Panc1 (cell line): ENCODE data around the gene SH3D19. TPM values are rescaled to one million over a fixed set of nuclear protein-coding genes. Genes with fewer than 3 reads are reported as not detected.
"Not testable (repeated sequence)": the region's sequence is repeated elsewhere in the genome, so short reads cannot be mapped to it uniquely, and the experiment has no call there.

ENCODE experiments used
- ATAC-seq: fragments of 200-7000 bp; cut with Tn5 transposase; 2 replicates; pipeline ENCODE4 v1.9.1; 2020; ENCODE audit warnings: mild to moderate bottlenecking, moderate library complexity
- BruUV-seq: library from RNA; stranded (reverse); fragments of 400-500 nt; replicated peaks from 2 replicates; lab custom pipeline; 2021; lab: Mats Ljungman, UMichigan
- CTCF ChIA-PET: fragments of 300-600 bp; sonication (Branson Sonifier 250); formaldehyde crosslinking; loops from one replicate; lab custom pipeline; 2022; ENCODE audit warnings: antibody characterized with exemption; lab: Charles Lee
- POLR2A ChIA-PET: fragments of 300-600 bp; sonication (Branson Sonifier 250); formaldehyde crosslinking; loops from one replicate; lab custom pipeline; 2022; ENCODE audit warnings: antibody characterized with exemption; lab: Charles Lee
- DNase-seq: peaks from one replicate; pipeline ENCODE4 v3.0.0-alpha.2; 2010; ENCODE audit warnings: low read depth, low spot score
- H3K27ac ChIP-seq: 2 replicates; pipeline ENCODE4 v1.5.1; 2011; ENCODE audit warnings: mild to moderate bottlenecking, low read length, inconsistent platforms
- H3K27me3 ChIP-seq: fragments of 200-500 bp; sonication (Bioruptor generic); 2 replicates; pipeline ENCODE4 v1.6.0; 2014; ENCODE audit warnings: low read length, inconsistent platforms; ENCODE audit not compliant: control insufficient read depth, insufficient read depth
- H3K36me3 ChIP-seq: fragments of 200-500 bp; sonication (Bioruptor generic); 2 replicates; pipeline ENCODE4 v1.5.1; 2014; ENCODE audit warnings: inconsistent platforms, mild to moderate bottlenecking, low read length, moderate library complexity; ENCODE audit not compliant: control insufficient read depth, insufficient read depth
- H3K4me1 ChIP-seq: 2 replicates; pipeline ENCODE4 v1.5.1; 2011; ENCODE audit warnings: inconsistent platforms, mild to moderate bottlenecking, low read length, moderate library complexity; ENCODE audit not compliant: control insufficient read depth, insufficient read depth
- H3K4me3 ChIP-seq, 2 experiments: 2 replicates each; pipeline ENCODE4 v1.5.1; 2011 to 2012; ENCODE audit warnings: low read depth in 2 of 2, low read length in 2 of 2, mild to moderate bottlenecking in 2 of 2, inconsistent platforms in 1 of 2, moderate library complexity in 1 of 2
- H3K9me3 ChIP-seq: fragments of 200-500 bp; sonication (Bioruptor generic); 2 replicates; pipeline ENCODE4 v1.5.1; 2014; ENCODE audit warnings: low read depth, mild to moderate bottlenecking, inconsistent platforms, low read length, moderate library complexity; ENCODE audit not compliant: control insufficient read depth, insufficient read depth
- POLR2AphosphoS5 ChIP-seq: IDR thresholded peaks from 2 replicates; pipeline ENCODE4 v1.6.1; 2012; ENCODE audit warnings: mild to moderate bottlenecking, low read depth, low read length, moderate library complexity
- SIN3A ChIP-seq: IDR thresholded peaks from 2 replicates; pipeline ENCODE4 v1.6.1; 2012; ENCODE audit warnings: low read depth, mild to moderate bottlenecking, low read length, moderate library complexity, borderline replicate concordance; ENCODE audit not compliant: insufficient read depth
- TCF7L2 ChIP-seq: IDR thresholded peaks from 2 replicates; pipeline ENCODE4 v1.6.1; 2011; ENCODE audit warnings: mild to moderate bottlenecking, low read depth, low read length, inconsistent platforms
- in situ Hi-C: cut with HindIII; loops from 2 replicates; pipeline ENCODE4 v1.10.0; 2016; ENCODE audit warnings: low sequenced_read_pairs, low pct_unique_long_range_greater_than_20kb
- intact Hi-C: fragments of 100-400 bp; cut with micrococcal nuclease; formaldehyde crosslinking; loops from one replicate; pipeline ENCODE4 v1.10.0; 2022; ENCODE audit not compliant: unreplicated experiment
- total RNA-seq: library from RNA; stranded (reverse); gene quantifications from one replicate; pipeline ENCODE4 v1.2.1, GENCODE V29; 2021; ENCODE audit not compliant: unreplicated experiment
- TF ChIP-seq, protein P1 (sequence below), 2 experiments: IDR thresholded peaks; 2 replicates each; pipeline ENCODE4 v1.6.1; 2011 to 2012; ENCODE audit warnings: low read depth in 2 of 2, control low read depth in 1 of 2, low read length in 1 of 2, mild to moderate bottlenecking in 1 of 2, moderate library complexity in 1 of 2; ENCODE audit not compliant: insufficient read depth in 1 of 2
- TF ChIP-seq, protein P2 (sequence below): fragments of 450-650 bp; IDR thresholded peaks from 2 replicates; pipeline ENCODE4 v1.5.1; 2017; ENCODE audit warnings: mild to moderate bottlenecking

The SH3D19 gene
- total RNA-seq, 1 experiment from 2014 or later = 19.8 TPM

DNA sequence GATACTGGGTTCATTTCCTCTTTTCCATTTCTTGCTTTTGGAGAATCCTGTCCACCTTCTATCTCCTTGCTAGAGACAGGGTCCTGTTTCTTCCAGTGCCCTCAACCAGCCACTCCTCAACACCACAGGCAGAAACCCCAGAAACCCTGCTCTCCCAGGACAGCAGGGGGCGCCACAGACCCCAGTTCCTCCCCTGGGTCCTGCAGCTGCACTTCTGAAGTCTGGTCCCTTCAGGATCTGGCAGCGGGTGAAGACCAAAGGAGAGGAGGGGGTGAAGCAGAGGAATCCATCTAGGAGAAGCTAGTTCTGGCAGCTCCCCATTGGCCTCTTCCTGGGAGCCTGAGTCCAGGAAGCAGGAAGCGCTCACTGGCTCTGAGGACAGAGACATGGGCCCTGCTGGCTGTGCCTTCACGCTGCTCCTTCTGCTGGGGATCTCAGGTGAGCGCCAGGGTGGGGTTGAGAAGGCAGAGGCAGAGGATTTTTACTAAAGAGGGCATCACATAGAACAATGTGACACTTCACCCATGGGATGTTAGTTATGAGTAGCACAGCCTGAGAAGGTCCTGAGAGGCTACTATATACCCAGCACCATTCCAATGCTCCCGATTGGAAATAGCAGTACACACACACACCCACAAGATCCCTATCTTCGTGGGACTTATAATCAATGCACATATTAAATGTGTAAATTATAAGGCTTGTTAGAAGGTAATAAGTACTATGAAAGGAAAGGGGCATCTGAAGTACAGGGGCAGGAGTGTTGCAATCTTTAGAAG lies 48.4 kb downstream of the SH3D19 start, which contains the start of gene PRSS48:
TSS of gene PRSS48 (plus strand) at position 375 of the 776 bp plus-strand sequence. CDS start at position 387, 12 bp downstream.
- intact Hi-C loops (no loop called here), in situ Hi-C loops (no loop called here)
- ATAC-seq (peak; percentile 81; the same call in 1 of the 2 replicates), DNase-seq (peak; percentile 17)
- POLR2A ChIA-PET = no interaction called here
- CTCF ChIA-PET = interaction anchor here (0.6 kb wide), 1 partner anchor 12 kb away, joined by 5 read pairs; no protein-coding TSS in a partner anchor
- no peaks in the 10 kb centered on the region for H3K9me3 ChIP-seq
- H3K4me1 ChIP-seq = no peaks in the 10 kb centered on the region
- H3K36me3 ChIP-seq = no peaks in the 10 kb centered on the region
- no peaks in the 10 kb centered on the region for H3K27me3 ChIP-seq
- no peak within 1 kb of the TSS for H3K27ac ChIP-seq
- no TSS peak for BruUV-seq
- no peak within 1 kb of the TSS for H3K4me3 ChIP-seq
- TF ChIP-seq, protein P1, sequence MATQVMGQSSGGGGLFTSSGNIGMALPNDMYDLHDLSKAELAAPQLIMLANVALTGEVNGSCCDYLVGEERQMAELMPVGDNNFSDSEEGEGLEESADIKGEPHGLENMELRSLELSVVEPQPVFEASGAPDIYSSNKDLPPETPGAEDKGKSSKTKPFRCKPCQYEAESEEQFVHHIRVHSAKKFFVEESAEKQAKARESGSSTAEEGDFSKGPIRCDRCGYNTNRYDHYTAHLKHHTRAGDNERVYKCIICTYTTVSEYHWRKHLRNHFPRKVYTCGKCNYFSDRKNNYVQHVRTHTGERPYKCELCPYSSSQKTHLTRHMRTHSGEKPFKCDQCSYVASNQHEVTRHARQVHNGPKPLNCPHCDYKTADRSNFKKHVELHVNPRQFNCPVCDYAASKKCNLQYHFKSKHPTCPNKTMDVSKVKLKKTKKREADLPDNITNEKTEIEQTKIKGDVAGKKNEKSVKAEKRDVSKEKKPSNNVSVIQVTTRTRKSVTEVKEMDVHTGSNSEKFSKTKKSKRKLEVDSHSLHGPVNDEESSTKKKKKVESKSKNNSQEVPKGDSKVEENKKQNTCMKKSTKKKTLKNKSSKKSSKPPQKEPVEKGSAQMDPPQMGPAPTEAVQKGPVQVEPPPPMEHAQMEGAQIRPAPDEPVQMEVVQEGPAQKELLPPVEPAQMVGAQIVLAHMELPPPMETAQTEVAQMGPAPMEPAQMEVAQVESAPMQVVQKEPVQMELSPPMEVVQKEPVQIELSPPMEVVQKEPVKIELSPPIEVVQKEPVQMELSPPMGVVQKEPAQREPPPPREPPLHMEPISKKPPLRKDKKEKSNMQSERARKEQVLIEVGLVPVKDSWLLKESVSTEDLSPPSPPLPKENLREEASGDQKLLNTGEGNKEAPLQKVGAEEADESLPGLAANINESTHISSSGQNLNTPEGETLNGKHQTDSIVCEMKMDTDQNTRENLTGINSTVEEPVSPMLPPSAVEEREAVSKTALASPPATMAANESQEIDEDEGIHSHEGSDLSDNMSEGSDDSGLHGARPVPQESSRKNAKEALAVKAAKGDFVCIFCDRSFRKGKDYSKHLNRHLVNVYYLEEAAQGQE (IDR thresholded peaks at IDR 0.05; ENCODE audit: insufficient read depth in 1 of 2, low read depth in 2 of 2, low read length in 1 of 2) = no peak
- TF ChIP-seq POLR2AphosphoS5 = no peak
- TF ChIP-seq, protein P2, sequence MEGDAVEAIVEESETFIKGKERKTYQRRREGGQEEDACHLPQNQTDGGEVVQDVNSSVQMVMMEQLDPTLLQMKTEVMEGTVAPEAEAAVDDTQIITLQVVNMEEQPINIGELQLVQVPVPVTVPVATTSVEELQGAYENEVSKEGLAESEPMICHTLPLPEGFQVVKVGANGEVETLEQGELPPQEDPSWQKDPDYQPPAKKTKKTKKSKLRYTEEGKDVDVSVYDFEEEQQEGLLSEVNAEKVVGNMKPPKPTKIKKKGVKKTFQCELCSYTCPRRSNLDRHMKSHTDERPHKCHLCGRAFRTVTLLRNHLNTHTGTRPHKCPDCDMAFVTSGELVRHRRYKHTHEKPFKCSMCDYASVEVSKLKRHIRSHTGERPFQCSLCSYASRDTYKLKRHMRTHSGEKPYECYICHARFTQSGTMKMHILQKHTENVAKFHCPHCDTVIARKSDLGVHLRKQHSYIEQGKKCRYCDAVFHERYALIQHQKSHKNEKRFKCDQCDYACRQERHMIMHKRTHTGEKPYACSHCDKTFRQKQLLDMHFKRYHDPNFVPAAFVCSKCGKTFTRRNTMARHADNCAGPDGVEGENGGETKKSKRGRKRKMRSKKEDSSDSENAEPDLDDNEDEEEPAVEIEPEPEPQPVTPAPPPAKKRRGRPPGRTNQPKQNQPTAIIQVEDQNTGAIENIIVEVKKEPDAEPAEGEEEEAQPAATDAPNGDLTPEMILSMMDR = peak; percentile 84

DNA sequence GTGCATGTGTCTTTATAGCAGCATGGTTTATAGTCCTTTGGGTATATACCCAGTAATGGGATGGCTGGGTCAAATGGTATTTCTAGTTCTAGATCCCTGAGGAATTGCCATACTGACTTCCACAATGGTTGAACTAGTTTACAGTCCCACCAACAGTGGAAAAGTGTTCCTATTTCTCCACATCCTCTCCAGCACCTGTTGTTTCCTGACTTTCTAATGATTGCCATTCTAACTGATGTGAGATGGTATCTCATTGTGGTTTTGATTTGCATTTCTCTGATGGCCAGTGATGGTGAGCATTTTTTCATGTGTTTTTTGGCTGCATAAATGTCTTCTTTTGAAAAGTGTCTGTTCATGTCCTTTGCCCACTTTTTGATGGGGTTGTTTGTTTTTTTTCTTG lies 56.5 kb downstream of the SH3D19 start:
- CTCF ChIA-PET, H3K4me3 ChIP-seq, POLR2A ChIA-PET, H3K36me3 ChIP-seq, H3K27me3 ChIP-seq, H3K27ac ChIP-seq, H3K4me1 ChIP-seq, ATAC-seq, BruUV-seq, intact Hi-C loops, H3K9me3 ChIP-seq, in situ Hi-C loops, DNase-seq: not testable (repeated sequence)

DNA sequence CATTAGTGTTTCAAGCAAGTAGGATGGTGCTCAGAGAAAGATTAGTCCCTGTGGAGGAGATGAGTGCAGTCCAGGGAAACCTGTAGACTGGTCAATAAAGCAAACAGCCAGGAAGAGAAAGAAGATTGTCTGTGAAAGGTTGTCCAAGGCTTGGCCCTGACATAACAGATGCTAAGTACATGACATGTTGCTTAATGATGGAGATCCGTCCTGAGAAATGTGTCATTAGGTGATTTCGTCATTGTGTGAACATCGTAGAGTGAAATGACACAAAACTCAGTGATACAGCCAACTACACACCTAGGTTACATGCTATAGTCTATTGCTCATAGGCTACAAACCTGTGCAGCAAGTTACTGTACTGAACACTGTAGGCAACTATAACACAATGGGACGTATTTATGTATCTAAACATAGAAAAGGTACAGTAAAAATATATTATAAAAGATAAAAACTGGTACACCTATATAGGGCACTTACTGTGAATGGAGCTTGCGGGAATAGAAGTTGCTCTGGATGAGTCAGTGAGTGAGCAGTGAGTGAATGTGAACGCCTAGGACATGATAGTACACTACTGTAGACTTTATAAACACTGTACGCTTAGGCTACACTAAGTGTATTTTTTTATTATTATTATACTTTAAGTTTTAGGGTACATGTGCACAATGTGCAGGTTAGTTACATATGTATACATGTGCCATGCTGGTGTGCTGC lies 57.4 kb downstream of the SH3D19 start:
- intact Hi-C loops = no loop called here
- no TSS peak for BruUV-seq
- Histone ChIP-seq H3K9me3 (no peaks in the 10 kb centered on the region), H3K27me3 (no peaks in the 10 kb centered on the region), H3K27ac (no peak overlapping the region), H3K36me3 (no peaks in the 10 kb centered on the region), H3K4me3 (no peak overlapping the region), H3K4me1 (no peaks in the 10 kb centered on the region)
- TF ChIP-seq SIN3A (no peak), POLR2AphosphoS5 (no peak), TCF7L2 (no peak)
- TF ChIP-seq, protein P2 = no peak
- TF ChIP-seq, protein P1 (IDR thresholded peaks at IDR 0.05; ENCODE audit: insufficient read depth in 1 of 2, low read depth in 2 of 2, low read length in 1 of 2) = no peak
- in situ Hi-C loops = no loop called here
- ATAC-seq (no peak), DNase-seq (no peak)
- ChIA-PET CTCF (no interaction called here), POLR2A (no interaction called here)
